OCI-LY1 (cell line): ENCODE data around the gene PRTG.

Source experiments
- H2AFZ ChIP-seq: fragments of 200-600 bp; sonication (generic), shearing (Covaris generic); 2 replicates; pipeline ENCODE4 v1.6.0; 2014; ENCODE audit warnings: antibody characterized with exemption, mild to moderate bottlenecking, low read length
- H3F3A ChIP-seq: fragments of 200-600 bp; sonication (generic), shearing (Covaris generic); 2 replicates; pipeline ENCODE4 v1.6.0; 2014; ENCODE audit warnings: mild to moderate bottlenecking, antibody characterized with exemption, low read length, moderate library complexity; ENCODE audit not compliant: insufficient read depth
- H3K27ac ChIP-seq: fragments of 200-600 bp; sonication (generic); 2 replicates; pipeline ENCODE4 v1.5.1; 2014; ENCODE audit warnings: low read length, mixed run types, mild to moderate bottlenecking, low read depth; ENCODE audit not compliant: poor library complexity, severe bottlenecking
- H3K27me3 ChIP-seq: fragments of 200-600 bp; sonication (generic); 2 replicates; pipeline ENCODE4 v1.6.0; 2014; ENCODE audit warnings: antibody characterized with exemption, mild to moderate bottlenecking, low read length, moderate library complexity; ENCODE audit not compliant: insufficient read depth
- H3K36me3 ChIP-seq: fragments of 200-600 bp; sonication (generic); 2 replicates; pipeline ENCODE4 v1.6.1; 2014; ENCODE audit warnings: mild to moderate bottlenecking, antibody characterized with exemption, low read length, moderate library complexity, mixed read lengths; ENCODE audit not compliant: insufficient read depth
- H3K4me1 ChIP-seq: fragments of 200-600 bp; sonication (generic); 2 replicates; pipeline ENCODE4 v1.5.1; 2014; ENCODE audit warnings: mild to moderate bottlenecking, low read length, moderate library complexity; ENCODE audit not compliant: insufficient read depth, severe bottlenecking
- H3K4me2 ChIP-seq: fragments of 200-600 bp; sonication (generic), shearing (Covaris generic); 2 replicates; pipeline ENCODE4 v1.6.1; 2014; ENCODE audit warnings: low read length
- H3K4me3 ChIP-seq: fragments of 200-600 bp; sonication (generic); 2 replicates; pipeline ENCODE4 v1.5.1; 2014; ENCODE audit warnings: low read length, low read depth, mild to moderate bottlenecking, mixed read lengths; ENCODE audit not compliant: poor library complexity, severe bottlenecking
- H3K79me2 ChIP-seq: fragments of 200-600 bp; shearing (Covaris generic); 2 replicates; pipeline ENCODE4 v1.6.1; 2016; ENCODE audit warnings: mixed run types, low read length, mixed read lengths; ENCODE audit not compliant: insufficient read depth
- H3K9ac ChIP-seq: fragments of 200-600 bp; sonication (generic), shearing (Covaris generic); 2 replicates; pipeline ENCODE4 v1.6.1; 2014; ENCODE audit warnings: mild to moderate bottlenecking, low read length, mixed read lengths
- H3K9me2 ChIP-seq: fragments of 200-600 bp; sonication (generic), shearing (Covaris generic); 2 replicates; pipeline ENCODE4 v1.6.1; 2014; ENCODE audit warnings: low read depth, mild to moderate bottlenecking, low read length, mixed read lengths
- H3K9me3 ChIP-seq: fragments of 200-600 bp; shearing (Covaris generic); 2 replicates; pipeline ENCODE4 v1.6.1; 2014; ENCODE audit warnings: low read length, mixed read lengths
- H4K20me1 ChIP-seq: fragments of 200-600 bp; sonication (generic), shearing (Covaris generic); 2 replicates; pipeline ENCODE4 v1.6.0; 2016; ENCODE audit warnings: mild to moderate bottlenecking, low read length; ENCODE audit not compliant: insufficient read depth
- EZH2 ChIP-seq: fragments of 200-600 bp; sonication (generic), shearing (Covaris generic); IDR thresholded peaks from 2 replicates; pipeline ENCODE4 v1.8.0; 2017; ENCODE audit warnings: borderline replicate concordance, mixed run types, mild to moderate bottlenecking, antibody characterized with exemption, low read length, moderate library complexity, mixed read lengths
- TF ChIP-seq, protein P1 (sequence below): fragments of 200-600 bp; sonication (generic), shearing (Covaris generic); IDR thresholded peaks from 2 replicates; pipeline ENCODE4 v1.5.1; 2017; ENCODE audit warnings: mild to moderate bottlenecking, antibody characterized with exemption, low read length, moderate library complexity, mixed read lengths

Gene PRTG

DNA sequence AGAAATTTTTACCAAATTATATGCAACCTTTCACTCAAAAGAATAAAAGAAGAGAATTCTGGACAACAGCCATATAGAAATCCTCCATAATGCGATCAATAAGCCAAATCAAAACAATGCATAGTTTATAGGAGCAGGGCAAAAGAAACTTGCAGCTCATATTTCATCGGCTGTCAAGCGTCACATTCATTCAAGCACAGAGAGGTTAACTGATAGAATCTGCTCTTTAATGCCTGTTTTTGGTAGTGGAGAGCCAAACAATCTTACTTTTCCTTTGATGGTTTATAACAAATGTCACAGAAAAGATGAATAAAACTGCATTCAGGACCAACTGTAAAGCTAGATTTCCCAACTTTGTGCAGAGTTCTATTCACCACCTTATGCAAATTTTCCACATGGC is 35.4 kb downstream of the PRTG start:
- no peak overlapping the region for H2AFZ ChIP-seq
- H3K9me2 ChIP-seq = no peaks in the 10 kb centered on the region
- H3K9me3 ChIP-seq = no peaks in the 10 kb centered on the region
- H3K4me2 ChIP-seq = no peak overlapping the region
- no peaks in the 10 kb centered on the region for H3K36me3 ChIP-seq
- no peak overlapping the region for H3K27ac ChIP-seq
- no peaks in the 10 kb centered on the region for H4K20me1 ChIP-seq
- no peaks in the 10 kb centered on the region for H3K79me2 ChIP-seq
- no peak overlapping the region for H3K4me3 ChIP-seq
- no peak overlapping the region for H3K9ac ChIP-seq
- no peaks in the 10 kb centered on the region for H3K27me3 ChIP-seq
- TF ChIP-seq EZH2 = no peak
- TF ChIP-seq, protein P1, sequence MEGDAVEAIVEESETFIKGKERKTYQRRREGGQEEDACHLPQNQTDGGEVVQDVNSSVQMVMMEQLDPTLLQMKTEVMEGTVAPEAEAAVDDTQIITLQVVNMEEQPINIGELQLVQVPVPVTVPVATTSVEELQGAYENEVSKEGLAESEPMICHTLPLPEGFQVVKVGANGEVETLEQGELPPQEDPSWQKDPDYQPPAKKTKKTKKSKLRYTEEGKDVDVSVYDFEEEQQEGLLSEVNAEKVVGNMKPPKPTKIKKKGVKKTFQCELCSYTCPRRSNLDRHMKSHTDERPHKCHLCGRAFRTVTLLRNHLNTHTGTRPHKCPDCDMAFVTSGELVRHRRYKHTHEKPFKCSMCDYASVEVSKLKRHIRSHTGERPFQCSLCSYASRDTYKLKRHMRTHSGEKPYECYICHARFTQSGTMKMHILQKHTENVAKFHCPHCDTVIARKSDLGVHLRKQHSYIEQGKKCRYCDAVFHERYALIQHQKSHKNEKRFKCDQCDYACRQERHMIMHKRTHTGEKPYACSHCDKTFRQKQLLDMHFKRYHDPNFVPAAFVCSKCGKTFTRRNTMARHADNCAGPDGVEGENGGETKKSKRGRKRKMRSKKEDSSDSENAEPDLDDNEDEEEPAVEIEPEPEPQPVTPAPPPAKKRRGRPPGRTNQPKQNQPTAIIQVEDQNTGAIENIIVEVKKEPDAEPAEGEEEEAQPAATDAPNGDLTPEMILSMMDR = no peak
- no peaks in the 10 kb centered on the region for H3K4me1 ChIP-seq
- H3F3A ChIP-seq = no peaks in the 10 kb centered on the region

DNA sequence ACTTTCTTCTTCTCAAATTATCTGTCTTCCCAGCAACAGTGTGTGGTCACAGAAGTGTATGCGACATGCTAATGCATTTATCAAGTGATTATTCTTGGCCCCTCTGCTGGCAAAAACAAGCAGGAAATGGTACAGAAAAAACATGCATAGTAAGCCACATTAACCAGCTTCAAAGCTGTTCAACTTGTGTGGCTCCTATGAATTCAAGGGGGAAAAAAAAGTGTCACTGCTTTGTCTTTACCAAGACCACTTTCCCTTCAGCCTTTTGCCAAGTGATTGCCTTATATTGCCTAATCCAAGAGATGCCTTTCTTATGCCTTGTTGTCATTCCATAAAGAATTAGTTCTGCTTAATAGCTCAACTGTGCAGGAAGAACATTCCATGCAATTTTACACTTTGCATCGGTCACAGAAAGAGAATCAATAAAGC is 39.1 kb downstream of the PRTG start:
- Histone ChIP-seq H3F3A (no peaks in the 10 kb centered on the region), H3K9ac (no peak overlapping the region), H3K36me3 (no peaks in the 10 kb centered on the region), H3K27ac (no peak overlapping the region), H3K9me3 (no peaks in the 10 kb centered on the region), H3K4me2 (no peak overlapping the region), H4K20me1 (no peaks in the 10 kb centered on the region), H3K79me2 (no peaks in the 10 kb centered on the region), H3K27me3 (no peaks in the 10 kb centered on the region), H3K4me3 (no peak overlapping the region), H3K4me1 (no peaks in the 10 kb centered on the region), H3K9me2 (no peaks in the 10 kb centered on the region), H2AFZ (no peak overlapping the region)
- TF ChIP-seq, protein P1 = no peak
- TF ChIP-seq EZH2 = no peak

DNA sequence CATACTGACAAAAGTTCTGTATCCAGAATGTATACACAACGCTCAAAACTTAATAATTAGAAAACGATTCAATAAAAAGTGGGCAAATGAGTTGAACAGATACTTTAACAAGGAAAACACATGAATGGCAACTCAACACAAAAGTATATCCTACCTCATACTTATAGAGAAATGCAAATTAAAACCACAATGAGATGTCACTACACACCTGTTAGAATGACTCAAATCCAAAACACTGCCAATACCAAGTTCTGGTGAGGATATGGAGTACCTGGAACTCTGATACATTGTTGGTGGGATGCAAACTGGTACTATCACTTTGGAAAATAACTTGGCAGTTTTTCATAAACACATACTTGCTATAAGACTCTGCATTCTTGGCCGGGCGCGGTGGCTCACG is 42.1 kb downstream of the PRTG start:
- Histone ChIP-seq H3K9ac (no peak overlapping the region), H3K36me3 (no peaks in the 10 kb centered on the region), H3K4me3 (no peak overlapping the region), H3K79me2 (no peaks in the 10 kb centered on the region), H3K27ac (no peak overlapping the region), H3K9me3 (no peaks in the 10 kb centered on the region), H2AFZ (no peak overlapping the region), H3K9me2 (no peaks in the 10 kb centered on the region), H4K20me1 (no peaks in the 10 kb centered on the region), H3K4me1 (no peaks in the 10 kb centered on the region), H3F3A (no peaks in the 10 kb centered on the region), H3K27me3 (no peaks in the 10 kb centered on the region), H3K4me2 (no peak overlapping the region)
- TF ChIP-seq, protein P1 = no peak
- no peak for TF ChIP-seq EZH2
